Measurements from ENCODE around the gene DIAPH2. TPM values are rescaled to one million over a fixed set of nuclear protein-coding genes. Genes with fewer than 3 reads are reported as not detected.
A peak's percentile ranks its signal among the peaks of the same experiment; 100 is the strongest.

Gene DIAPH2
- total RNA-seq, 2 donors from 2014 or later: 21.5 to 51.8 TPM

- TF ChIP-seq CTCF (conservative IDR thresholded peaks at IDR 0.05): no peak
- H3K36me3 Mint-ChIP-seq (ENCODE audit: low read depth): no peaks in the 10 kb centered on the region
These were observed 716.5 kb downstream of the DIAPH2 start for GRCh38 chrX:97401154-97401553.

GRCh38 chrX:97401586-97402136, 717.0 kb downstream of the DIAPH2 start:
- H3K36me3 Mint-ChIP-seq (ENCODE audit: low read depth): no peaks in the 10 kb centered on the region
- DNase-seq: no peak

More at GRCh38 chrX:97401154-97401553, 716.5 kb downstream of the DIAPH2 start:
- peaks cover 7% of the 10 kb centered on the region for H3K4me1 Mint-ChIP-seq
- Histone ChIP-seq H3K4me1 (ENCODE audit: control insufficient read depth, insufficient read depth, low read length) (no peaks in the 10 kb centered on the region), H3K9me3 (ENCODE audit: control insufficient read depth, low read length) (no peaks in the 10 kb centered on the region), H3K27ac (ENCODE audit: low read depth, low read length) (no peak overlapping the region), H3K36me3 (ENCODE audit: control insufficient read depth, insufficient read depth, low read length) (no peaks in the 10 kb centered on the region), H3K9ac (ENCODE audit: extremely low read depth, low read length, poor library complexity, severe bottlenecking) (no peak overlapping the region), H3K4me3 (ENCODE audit: low read length) (no peak overlapping the region), H3K27me3 (ENCODE audit: control insufficient read depth, insufficient read depth, low read length, poor library complexity, severe bottlenecking) (no peaks in the 10 kb centered on the region)
- H3K4me3 Mint-ChIP-seq: no peak overlapping the region
- WGBS, 2 experiments (ENCODE audit: insufficient coverage in 1 of 2, insufficient read length in 1 of 2): 85% methylated on average over 2 of the region's 2 CpGs; no CpG with 5 or more reads in 1 of the 2 experiments
- no peak for DNase-seq
- no peaks in the 10 kb centered on the region for H3K9me3 Mint-ChIP-seq
- H3K27ac Mint-ChIP-seq: peak overlapping the region; percentile 32
- no peaks in the 10 kb centered on the region for H3K27me3 Mint-ChIP-seq (ENCODE audit: insufficient read depth)

GRCh38 chrX:97402333-97402732, 717.7 kb downstream of the DIAPH2 start:
- Histone ChIP-seq H3K36me3 (ENCODE audit: control insufficient read depth, insufficient read depth, low read length) (no peaks in the 10 kb centered on the region), H3K4me1 (ENCODE audit: control insufficient read depth, insufficient read depth, low read length) (no peaks in the 10 kb centered on the region), H3K27ac (ENCODE audit: low read depth, low read length) (no peak overlapping the region), H3K27me3 (ENCODE audit: control insufficient read depth, insufficient read depth, low read length, poor library complexity, severe bottlenecking) (no peaks in the 10 kb centered on the region), H3K9me3 (ENCODE audit: control insufficient read depth, low read length) (no peaks in the 10 kb centered on the region), H3K4me3 (ENCODE audit: low read length) (no peak overlapping the region), H3K9ac (ENCODE audit: extremely low read depth, low read length, poor library complexity, severe bottlenecking) (no peak overlapping the region)
- DNase-seq: no peak
- Mint-ChIP-seq H3K36me3 (ENCODE audit: low read depth) (no peaks in the 10 kb centered on the region), H3K9me3 (no peaks in the 10 kb centered on the region), H3K27me3 (ENCODE audit: insufficient read depth) (no peaks in the 10 kb centered on the region), H3K4me3 (no peak overlapping the region), H3K27ac (no peak overlapping the region), H3K4me1 (peaks cover 7% of the 10 kb centered on the region)
- TF ChIP-seq CTCF (conservative IDR thresholded peaks at IDR 0.05): no peak

More at GRCh38 chrX:97401586-97402136, 717.0 kb downstream of the DIAPH2 start:
- H3K27me3 ChIP-seq (ENCODE audit: control insufficient read depth, insufficient read depth, low read length, poor library complexity, severe bottlenecking): no peaks in the 10 kb centered on the region
- Mint-ChIP-seq H3K4me3 (no peak overlapping the region), H3K27me3 (ENCODE audit: insufficient read depth) (no peaks in the 10 kb centered on the region), H3K27ac (peak overlapping the region; percentile 32), H3K4me1 (peaks cover 7% of the 10 kb centered on the region), H3K9me3 (no peaks in the 10 kb centered on the region)
- no peak for TF ChIP-seq CTCF (conservative IDR thresholded peaks at IDR 0.05)
- H3K36me3 ChIP-seq (ENCODE audit: control insufficient read depth, insufficient read depth, low read length): no peaks in the 10 kb centered on the region
- no peaks in the 10 kb centered on the region for H3K9me3 ChIP-seq (ENCODE audit: control insufficient read depth, low read length)
- no peak overlapping the region for H3K4me3 ChIP-seq (ENCODE audit: low read length)
- no peaks in the 10 kb centered on the region for H3K4me1 ChIP-seq (ENCODE audit: control insufficient read depth, insufficient read depth, low read length)
- no peak overlapping the region for H3K9ac ChIP-seq (ENCODE audit: extremely low read depth, low read length, poor library complexity, severe bottlenecking)
- H3K27ac ChIP-seq (ENCODE audit: low read depth, low read length): no peak overlapping the region
